ENCODE measurements around the gene PCDHGB1. TPM values are rescaled to one million over a fixed set of nuclear protein-coding genes. Genes with fewer than 3 reads are reported as not detected.
"Not testable (repeated sequence)": the region's sequence is repeated elsewhere in the genome, so short reads cannot be mapped to it uniquely, and the experiment has no call there.

The PCDHGB1 gene
- total RNA-seq, 2 experiments from 2014 or later = not detected

DNA sequence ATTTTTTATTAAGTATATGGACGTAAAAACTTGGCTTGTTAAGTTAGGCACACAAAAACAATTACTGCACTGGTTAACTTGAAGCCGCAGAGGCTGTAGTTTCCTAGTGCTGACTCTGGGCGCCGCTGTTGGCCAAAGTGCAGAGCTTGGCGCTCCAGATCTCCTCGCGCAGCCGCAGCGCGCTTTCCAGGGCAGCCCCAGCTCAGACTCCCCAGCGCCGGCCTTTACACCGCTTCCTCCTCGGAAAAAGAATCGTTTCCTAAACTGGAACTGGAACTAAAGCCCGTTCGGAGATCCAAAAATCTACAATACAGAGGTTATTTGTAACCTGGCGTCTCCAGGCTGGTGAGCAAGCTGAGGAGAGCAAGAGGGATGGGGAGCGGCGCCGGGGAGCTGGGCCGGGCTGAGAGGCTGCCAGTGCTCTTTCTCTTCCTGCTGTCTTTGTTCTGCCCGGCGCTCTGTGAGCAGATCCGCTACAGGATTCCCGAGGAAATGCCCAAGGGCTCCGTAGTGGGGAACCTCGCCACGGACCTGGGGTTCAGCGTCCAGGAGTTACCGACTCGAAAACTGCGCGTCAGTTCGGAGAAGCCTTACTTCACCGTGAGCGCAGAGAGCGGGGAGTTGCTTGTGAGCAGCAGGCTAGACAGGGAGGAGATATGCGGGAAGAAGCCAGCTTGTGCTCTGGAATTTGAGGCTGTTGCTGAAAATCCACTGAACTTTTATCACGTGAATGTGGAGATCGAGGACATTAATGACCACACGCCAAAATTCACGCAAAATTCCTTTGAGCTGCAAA lies 48.1 kb downstream of the PCDHGB1 start, which contains the start of gene PCDHGB5:
PCDHGB5 (plus strand) TSS at position 192 of the 796 bp plus-strand sequence; CDS start at position 373, 181 bp downstream.
- peak; percentile 52 for DNase-seq
- peak within 1 kb of the TSS; percentile 32 for H3K4me3 Mint-ChIP-seq
- H3K27ac Mint-ChIP-seq; H3K4me1 Mint-ChIP-seq (ENCODE audit: low read depth); intact Hi-C loops (cut with micrococcal nuclease): not testable (repeated sequence)
- peaks cover 24% of the 10 kb centered on the region for H3K9me3 Mint-ChIP-seq
- POLR2A ChIA-PET = interaction anchor here (1.0 kb wide), 1 partner anchor 116 kb away, joined by 3 read pairs; no protein-coding TSS in a partner anchor
- CTCF ChIA-PET = interaction anchor here (0.7 to 3.6 kb wide), 24 partner anchors 9 to 174 kb away, joined by 3 to 19 read pairs (median 4); partner anchors contain the start of genes PCDHGA10, PCDHGA11, PCDHGA12 and PCDHGA3
- peak; percentile 88 for ATAC-seq
- H3K27me3 Mint-ChIP-seq = peaks cover 54% of the 10 kb centered on the region
- H3K36me3 Mint-ChIP-seq (ENCODE audit: low read depth) = peaks cover 22% of the 10 kb centered on the region
- peak; percentile 59 for TF ChIP-seq CTCF (IDR thresholded peaks at IDR 0.05)

DNA sequence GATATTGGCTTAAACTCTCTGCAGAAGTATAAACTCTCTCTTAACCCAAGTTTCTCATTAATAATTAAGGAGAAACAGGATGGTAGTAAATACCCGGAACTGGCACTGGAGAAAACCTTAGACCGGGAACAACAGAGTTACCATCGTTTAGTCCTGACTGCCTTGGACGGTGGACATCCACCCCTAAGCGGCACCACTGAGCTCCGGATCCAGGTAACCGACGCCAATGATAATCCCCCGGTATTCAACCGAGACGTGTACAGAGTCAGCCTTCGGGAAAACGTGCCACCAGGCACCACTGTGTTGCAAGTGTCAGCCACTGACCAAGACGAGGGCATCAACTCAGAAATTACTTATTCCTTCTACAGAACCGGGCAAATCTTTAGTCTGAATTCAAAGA lies 48.7 kb downstream of the PCDHGB1 start:
- Mint-ChIP-seq H3K36me3 (ENCODE audit: low read depth) (peaks cover 19% of the 10 kb centered on the region), H3K4me1 (ENCODE audit: low read depth) (no peaks in the 10 kb centered on the region), H3K9me3 (peaks cover 28% of the 10 kb centered on the region), H3K4me3 (no peak overlapping the region), H3K27me3 (peaks cover 54% of the 10 kb centered on the region), H3K27ac (no peak overlapping the region)
- intact Hi-C loops (cut with micrococcal nuclease) = no loop called here
- TF ChIP-seq CTCF (IDR thresholded peaks at IDR 0.05) = no peak
- ATAC-seq (no peak), DNase-seq (no peak)
- ChIA-PET POLR2A (no interaction called here), CTCF (interaction anchor here (1.1 to 3.6 kb wide), 12 partner anchors 8 to 169 kb away, joined by 3 to 19 read pairs (median 5); partner anchors contain the start of genes PCDHGA10, PCDHGA11, PCDHGA12 and PCDHGB4)

DNA sequence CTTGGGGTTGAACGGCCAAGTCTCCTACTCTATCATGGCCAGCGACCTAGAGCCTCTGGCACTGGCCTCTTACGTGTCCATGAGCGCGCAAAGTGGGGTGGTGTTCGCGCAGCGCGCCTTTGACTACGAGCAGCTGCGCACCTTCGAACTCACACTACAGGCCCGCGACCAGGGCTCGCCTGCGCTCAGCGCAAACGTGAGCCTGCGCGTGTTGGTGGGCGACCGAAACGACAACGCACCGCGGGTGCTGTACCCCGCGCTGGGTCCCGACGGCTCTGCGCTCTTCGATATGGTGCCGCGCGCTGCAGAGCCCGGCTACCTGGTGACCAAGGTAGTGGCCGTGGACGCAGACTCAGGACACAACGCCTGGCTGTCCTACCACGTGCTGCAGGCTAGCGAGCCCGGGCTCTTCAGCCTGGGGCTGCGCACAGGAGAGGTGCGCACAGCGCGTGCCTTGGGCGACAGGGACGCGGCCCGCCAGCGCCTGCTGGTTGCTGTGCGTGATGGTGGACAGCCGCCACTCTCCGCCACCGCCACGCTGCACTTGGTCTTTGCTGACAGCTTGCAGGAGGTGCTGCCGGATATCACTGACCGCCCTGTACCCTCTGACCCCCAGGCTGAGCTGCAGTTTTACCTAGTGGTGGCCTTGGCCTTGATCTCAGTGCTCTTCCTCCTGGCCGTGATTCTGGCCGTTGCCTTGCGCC lies 49.8 kb downstream of the PCDHGB1 start:
- H3K9me3 Mint-ChIP-seq = peaks cover 24% of the 10 kb centered on the region

More for the DNA sequence above, 49.8 kb downstream of the PCDHGB1 start:
- H3K4me3 Mint-ChIP-seq = no peak overlapping the region
- TF ChIP-seq CTCF (IDR thresholded peaks at IDR 0.05) = no peak
- ATAC-seq (no peak), DNase-seq (no peak)
- peaks cover 17% of the 10 kb centered on the region for H3K36me3 Mint-ChIP-seq (ENCODE audit: low read depth)
- ChIA-PET CTCF (interaction anchor here (1.6 kb wide), 1 partner anchor 80 kb away, joined by 4 read pairs; no protein-coding TSS in a partner anchor), POLR2A (interaction anchor here (1.1 kb wide), 1 partner anchor 8 kb away, joined by 3 read pairs; no protein-coding TSS in a partner anchor)
- peaks cover 56% of the 10 kb centered on the region for H3K27me3 Mint-ChIP-seq
- no peak overlapping the region for H3K27ac Mint-ChIP-seq
- intact Hi-C loops (cut with micrococcal nuclease) = no loop called here
- no peaks in the 10 kb centered on the region for H3K4me1 Mint-ChIP-seq (ENCODE audit: low read depth)

Other genes starting within 250 kb of the PCDHGB1 start
- gene PCDHB3, start 249.6 kb upstream of the PCDHGB1 start, total RNA-seq = not detected
- gene PCDHB4, start 228.3 kb upstream of the PCDHGB1 start, total RNA-seq = not detected
- not detected for gene PCDHB5, start 214.9 kb upstream of the PCDHGB1 start, total RNA-seq
- gene PCDHB6, start 200.0 kb upstream of the PCDHGB1 start, total RNA-seq = not detected
- gene PCDHB7, start 177.5 kb upstream of the PCDHGB1 start, total RNA-seq = not detected
- gene PCDHB8, start 172.3 kb upstream of the PCDHGB1 start, total RNA-seq = not detected
- gene PCDHB16, start 167.7 kb upstream of the PCDHGB1 start, total RNA-seq = not detected
- not detected for gene PCDHB9, start 162.9 kb upstream of the PCDHGB1 start, total RNA-seq
- gene PCDHB10, start 157.7 kb upstream of the PCDHGB1 start, total RNA-seq = not detected
- not detected for gene PCDHB11, start 150.5 kb upstream of the PCDHGB1 start, total RNA-seq
- not detected for gene PCDHB12, start 141.4 kb upstream of the PCDHGB1 start, total RNA-seq
- not detected for gene PCDHB13, start 136.2 kb upstream of the PCDHGB1 start, total RNA-seq
- not detected for gene PCDHB14, start 126.8 kb upstream of the PCDHGB1 start, total RNA-seq
- not detected for gene PCDHB15, start 104.7 kb upstream of the PCDHGB1 start, total RNA-seq
- under 1 TPM in 1 of 2 experiments, not detected in 1; 0.25 TPM for gene SLC25A2, start 46.0 kb upstream of the PCDHGB1 start, total RNA-seq
- gene TAF7, start 29.3 kb upstream of the PCDHGB1 start, total RNA-seq = 10 to 100 TPM; 56.2 to 58.1 TPM
- gene PCDHGA1, start 19.6 kb upstream of the PCDHGB1 start, total RNA-seq = under 1 TPM in 1 of 2 experiments, not detected in 1; 0.07 TPM
- gene PCDHGA2, start 11.3 kb upstream of the PCDHGB1 start, total RNA-seq = not detected
- gene PCDHGA3, start 6.3 kb upstream of the PCDHGB1 start, total RNA-seq = not detected
- gene PCDHGA4, start 4.9 kb downstream of the PCDHGB1 start, total RNA-seq = not detected
- under 1 TPM; 0.11 to 0.14 TPM for gene PCDHGB2, start 9.9 kb downstream of the PCDHGB1 start, total RNA-seq
- gene PCDHGA5, start 14.1 kb downstream of the PCDHGB1 start, total RNA-seq = not detected
- gene PCDHGB3, start 20.1 kb downstream of the PCDHGB1 start, total RNA-seq = under 1 TPM; 0.07 to 0.16 TPM
- gene PCDHGA6, start 23.8 kb downstream of the PCDHGB1 start, total RNA-seq = not detected
- not detected for gene PCDHGA7, start 32.6 kb downstream of the PCDHGB1 start, total RNA-seq
- gene PCDHGB4, start 37.6 kb downstream of the PCDHGB1 start, total RNA-seq = not detected
- not detected for gene PCDHGA8, start 42.5 kb downstream of the PCDHGB1 start, total RNA-seq
- gene PCDHGB5, start 47.8 kb downstream of the PCDHGB1 start, total RNA-seq = under 1 TPM in 1 of 2 experiments, not detected in 1; 0.11 TPM
- under 1 TPM in 1 of 2 experiments, not detected in 1; 0.09 TPM for gene PCDHGA9, start 52.7 kb downstream of the PCDHGB1 start, total RNA-seq
- under 1 TPM in 1 of 2 experiments, not detected in 1; 0.09 TPM for gene PCDHGB6, start 57.9 kb downstream of the PCDHGB1 start, total RNA-seq
- not detected for gene PCDHGA10, start 62.9 kb downstream of the PCDHGB1 start, total RNA-seq
- not detected for gene PCDHGB7, start 67.6 kb downstream of the PCDHGB1 start, total RNA-seq
- gene PCDHGA11, start 71.0 kb downstream of the PCDHGB1 start, total RNA-seq = not detected
- gene PCDHGA12, start 80.4 kb downstream of the PCDHGB1 start, total RNA-seq = not detected
- not detected for gene PCDHGC3, start 125.9 kb downstream of the PCDHGB1 start, total RNA-seq
- not detected for gene PCDHGC4, start 134.9 kb downstream of the PCDHGB1 start, total RNA-seq
- gene PCDHGC5, start 139.0 kb downstream of the PCDHGB1 start, total RNA-seq = not detected

Data from activated CD8-positive, alpha-beta T cell treated with anti-CD3 and anti-CD28 coated beads for 36 hours (primary cell).